A673 (cell line): ENCODE results near the gene FEM1A. TPM values are rescaled to one million over a fixed set of nuclear protein-coding genes. Genes with fewer than 3 reads are reported as not detected.
"Not testable (repeated sequence)": the region's sequence is repeated elsewhere in the genome, so short reads cannot be mapped to it uniquely, and the experiment has no call there.

Experiments used
- BruUV-seq: library from RNA; stranded (reverse); fragments of 400-500 nt; replicated peaks from 2 replicates; lab custom pipeline; 2021; lab: Mats Ljungman, UMichigan
- CTCF ChIA-PET: fragments of 300-600 bp; sonication (Branson Sonifier 250); formaldehyde crosslinking; loops from one replicate; lab custom pipeline; 2022; ENCODE audit warnings: antibody characterized with exemption; lab: Charles Lee
- POLR2A ChIA-PET: fragments of 300-600 bp; sonication (Branson Sonifier 250); formaldehyde crosslinking; loops from one replicate; lab custom pipeline; 2022; ENCODE audit warnings: antibody characterized with exemption; ENCODE audit not compliant: low non-redundant PET; lab: Charles Lee
- DNase-seq: peaks from one replicate; pipeline ENCODE4 v3.0.0-alpha.2; 2015; ENCODE audit warnings: low spot score
- H3K27ac ChIP-seq: fragments of 200-600 bp; sonication (generic); 2 replicates; pipeline ENCODE4 v1.5.1; 2016; ENCODE audit warnings: mixed run types, low read depth, mild to moderate bottlenecking, mixed read lengths, antibody characterized with exemption, low read length; ENCODE audit not compliant: poor library complexity, severe bottlenecking
- H3K27me3 ChIP-seq: fragments of 200-600 bp; sonication (generic); replicated peaks from 2 replicates; pipeline ENCODE4 v1.6.1; 2017; ENCODE audit warnings: mixed run types, low read depth, mild to moderate bottlenecking, mixed read lengths, antibody characterized with exemption, low read length; ENCODE audit not compliant: insufficient read depth, poor library complexity
- H3K36me3 ChIP-seq: fragments of 200-600 bp; sonication (generic); 2 replicates; pipeline ENCODE4 v1.6.1; 2016; ENCODE audit warnings: mixed run types, mild to moderate bottlenecking, mixed read lengths, antibody characterized with exemption, low read length; ENCODE audit not compliant: insufficient read depth, poor library complexity, severe bottlenecking
- H3K4me1 ChIP-seq: fragments of 200-600 bp; sonication (generic); 2 replicates; pipeline ENCODE4 v1.6.1; 2017; ENCODE audit warnings: mixed run types, mild to moderate bottlenecking, mixed read lengths, antibody characterized with exemption, low read length; ENCODE audit not compliant: insufficient read depth, poor library complexity, severe bottlenecking
- H3K4me3 ChIP-seq: fragments of 200-600 bp; sonication (generic); 2 replicates; pipeline ENCODE4 v1.5.1; 2016; ENCODE audit warnings: low read depth, mixed run types, mild to moderate bottlenecking, mixed read lengths, low read length; ENCODE audit not compliant: poor library complexity, severe bottlenecking
- H3K9me3 ChIP-seq: fragments of 200-600 bp; sonication (generic); 2 replicates; pipeline ENCODE4 v1.6.1; 2016; ENCODE audit warnings: mixed run types, low read depth, mild to moderate bottlenecking, mixed read lengths, antibody characterized with exemption, low read length; ENCODE audit not compliant: poor library complexity, severe bottlenecking
- EZH2 ChIP-seq: fragments of 200-600 bp; sonication (generic); IDR thresholded peaks from 2 replicates; pipeline ENCODE4 v1.6.1; 2017; ENCODE audit warnings: borderline replicate concordance, low read depth, mild to moderate bottlenecking, mixed read lengths, antibody characterized with exemption, low read length; ENCODE audit not compliant: poor library complexity, severe bottlenecking
- intact Hi-C: fragments of 100-400 bp; cut with micrococcal nuclease; formaldehyde crosslinking; loops from one replicate; pipeline ENCODE4 v1.10.0; 2022; ENCODE audit not compliant: unreplicated experiment
- total RNA-seq: library from RNA; stranded (reverse); gene quantifications from 2 replicates; pipeline ENCODE4 v1.2.3, GENCODE V29; 2021
- TF ChIP-seq, protein P1 (sequence below): fragments of 300-800, 200-600 bp; sonication (generic); conservative IDR thresholded peaks from 2 replicates; pipeline ENCODE4 v1.5.1; 2017; ENCODE audit warnings: low read depth, mild to moderate bottlenecking, antibody characterized with exemption, low read length, moderate library complexity, mixed read lengths

Gene FEM1A
- total RNA-seq, 1 experiment from 2014 or later: 18.9 TPM

DNA sequence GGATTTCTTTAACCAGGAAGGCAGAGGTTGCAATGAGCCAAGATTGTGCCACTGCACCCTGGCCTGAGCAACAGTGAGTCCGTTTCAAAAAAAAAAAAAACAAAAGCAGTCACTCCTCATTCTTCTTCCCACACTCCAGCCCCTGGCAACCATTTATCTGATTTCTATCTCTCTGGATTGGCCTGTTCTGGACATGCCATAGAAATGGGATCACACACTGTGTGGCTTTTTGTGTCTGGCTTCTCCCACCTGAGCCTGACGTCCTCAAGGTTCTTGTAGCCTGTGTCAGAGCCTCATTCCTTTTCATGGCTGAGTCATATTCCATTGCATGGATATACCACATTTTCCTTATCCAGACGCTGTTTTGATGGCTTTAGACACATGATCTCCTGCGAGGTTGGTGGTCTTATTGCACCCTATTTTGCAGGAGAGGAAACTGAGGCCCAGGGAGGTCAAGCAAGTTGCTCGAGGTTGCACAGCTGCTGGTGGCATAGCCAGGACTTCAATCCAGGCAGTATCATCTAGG is 15.8 kb upstream of the FEM1A start:
- H3K4me1 ChIP-seq: no peaks in the 10 kb centered on the region
- no TSS peak for BruUV-seq
- H3K27ac ChIP-seq: no peak overlapping the region
- TF ChIP-seq, protein P1, sequence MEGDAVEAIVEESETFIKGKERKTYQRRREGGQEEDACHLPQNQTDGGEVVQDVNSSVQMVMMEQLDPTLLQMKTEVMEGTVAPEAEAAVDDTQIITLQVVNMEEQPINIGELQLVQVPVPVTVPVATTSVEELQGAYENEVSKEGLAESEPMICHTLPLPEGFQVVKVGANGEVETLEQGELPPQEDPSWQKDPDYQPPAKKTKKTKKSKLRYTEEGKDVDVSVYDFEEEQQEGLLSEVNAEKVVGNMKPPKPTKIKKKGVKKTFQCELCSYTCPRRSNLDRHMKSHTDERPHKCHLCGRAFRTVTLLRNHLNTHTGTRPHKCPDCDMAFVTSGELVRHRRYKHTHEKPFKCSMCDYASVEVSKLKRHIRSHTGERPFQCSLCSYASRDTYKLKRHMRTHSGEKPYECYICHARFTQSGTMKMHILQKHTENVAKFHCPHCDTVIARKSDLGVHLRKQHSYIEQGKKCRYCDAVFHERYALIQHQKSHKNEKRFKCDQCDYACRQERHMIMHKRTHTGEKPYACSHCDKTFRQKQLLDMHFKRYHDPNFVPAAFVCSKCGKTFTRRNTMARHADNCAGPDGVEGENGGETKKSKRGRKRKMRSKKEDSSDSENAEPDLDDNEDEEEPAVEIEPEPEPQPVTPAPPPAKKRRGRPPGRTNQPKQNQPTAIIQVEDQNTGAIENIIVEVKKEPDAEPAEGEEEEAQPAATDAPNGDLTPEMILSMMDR: no peak
- no peak for TF ChIP-seq EZH2
- H3K9me3 ChIP-seq: no peaks in the 10 kb centered on the region
- H3K36me3 ChIP-seq: no peaks in the 10 kb centered on the region
- CTCF ChIA-PET: no interaction called here
- no peak overlapping the region for H3K4me3 ChIP-seq
- intact Hi-C loops: no loop called here
- peaks cover 34% of the 10 kb centered on the region for H3K27me3 ChIP-seq
- no peak for DNase-seq
- POLR2A ChIA-PET: no interaction called here

- CTCF ChIA-PET: no interaction called here
- Histone ChIP-seq H3K4me3 (no peak overlapping the region), H3K9me3 (no peaks in the 10 kb centered on the region), H3K27ac (no peak overlapping the region), H3K4me1 (no peaks in the 10 kb centered on the region), H3K27me3 (peaks cover 34% of the 10 kb centered on the region), H3K36me3 (no peaks in the 10 kb centered on the region)
- TF ChIP-seq, protein P1: no peak
- TF ChIP-seq EZH2: no peak
- DNase-seq: no peak
- no TSS peak for BruUV-seq
- POLR2A ChIA-PET: no interaction called here
- intact Hi-C loops: no loop called here
Observed at GRCh38 chr19:4776436-4777211, 14.9 kb upstream of the FEM1A start.

DNA sequence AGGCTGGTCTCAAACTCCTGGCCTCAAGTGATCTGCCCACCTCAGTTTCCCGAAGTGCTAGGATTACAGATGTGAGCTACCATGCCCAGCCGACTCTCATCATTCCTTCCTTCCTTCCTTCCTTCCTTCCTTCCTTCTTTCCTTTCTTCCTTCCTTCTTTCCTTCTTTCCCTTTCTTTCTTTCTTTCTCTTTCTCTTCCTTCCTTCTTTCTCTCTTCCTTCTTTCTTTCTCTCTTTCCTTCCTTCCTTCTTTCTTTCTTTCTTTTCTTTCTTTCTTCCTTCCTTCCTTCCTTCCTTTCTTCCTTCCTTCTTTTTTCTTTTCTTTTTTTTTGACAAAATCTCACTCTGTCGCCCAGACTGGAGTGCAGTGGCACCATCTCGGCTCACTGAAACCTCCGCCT is 13.4 kb upstream of the FEM1A start:
- POLR2A ChIA-PET, H3K27ac ChIP-seq, CTCF ChIA-PET: not testable (repeated sequence)

More for the DNA sequence above, 13.4 kb upstream of the FEM1A start:
- H3K9me3 ChIP-seq, intact Hi-C loops, BruUV-seq, H3K36me3 ChIP-seq, DNase-seq, H3K4me1 ChIP-seq, H3K4me3 ChIP-seq: not testable (repeated sequence)
- peaks cover 34% of the 10 kb centered on the region for H3K27me3 ChIP-seq
